Cortex of kidney (tissue), 1 donor: ENCODE data around the gene KCNIP4.

Experiments
- DNase-seq: peaks from one replicate; lab custom pipeline; 2025; lab: John Stamatoyannopoulos, UW

KCNIP4 gene

GRCh38 chr4:20954541-20954940 is 994.0 kb downstream of the KCNIP4 start:
- no peak for DNase-seq

GRCh38 chr4:20944961-20945360 is 1003.6 kb downstream of the KCNIP4 start:
- no peak for DNase-seq

GRCh38 chr4:20944451-20944850 is 1004.1 kb downstream of the KCNIP4 start:
- DNase-seq, result no peak

GRCh38 chr4:20938204-20938603 is 1010.4 kb downstream of the KCNIP4 start:
- DNase-seq, result no peak

- no peak for DNase-seq
Measured at GRCh38 chr4:20926529-20926928, 1022.0 kb downstream of the KCNIP4 start.

- DNase-seq, result no peak
Measured at GRCh38 chr4:20925176-20925575, 1023.4 kb downstream of the KCNIP4 start.

- DNase-seq, result no peak
Measured at GRCh38 chr4:20922962-20923361, 1025.6 kb downstream of the KCNIP4 start.

- no peak for DNase-seq
Measured at GRCh38 chr4:20916106-20916505, 1032.5 kb downstream of the KCNIP4 start.

GRCh38 chr4:20904966-20905365 is 1043.6 kb downstream of the KCNIP4 start:
- DNase-seq, result no peak

GRCh38 chr4:20901851-20902250 is 1046.7 kb downstream of the KCNIP4 start:
- DNase-seq, result no peak

GRCh38 chr4:20899591-20899990 is 1049.0 kb downstream of the KCNIP4 start:
- no peak for DNase-seq

- no peak for DNase-seq
Measured at GRCh38 chr4:20895988-20896387, 1052.6 kb downstream of the KCNIP4 start.

- no peak for DNase-seq
Measured at GRCh38 chr4:20895208-20895607, 1053.4 kb downstream of the KCNIP4 start.

- DNase-seq, result no peak
Measured at GRCh38 chr4:20890761-20891160, 1057.8 kb downstream of the KCNIP4 start.

- no peak for DNase-seq
Measured at GRCh38 chr4:20889901-20890300, 1058.7 kb downstream of the KCNIP4 start.

- no peak for DNase-seq
Measured at GRCh38 chr4:20883677-20884076, 1064.9 kb downstream of the KCNIP4 start.

GRCh38 chr4:20883231-20883630 is 1065.3 kb downstream of the KCNIP4 start:
- no peak for DNase-seq

GRCh38 chr4:20882500-20882899 is 1066.1 kb downstream of the KCNIP4 start:
- DNase-seq, result no peak

- DNase-seq, result no peak
Measured at GRCh38 chr4:20881658-20882057, 1066.9 kb downstream of the KCNIP4 start.

- DNase-seq, result no peak
Measured at GRCh38 chr4:20878806-20879205, 1069.8 kb downstream of the KCNIP4 start.

GRCh38 chr4:20870436-20870835 is 1078.1 kb downstream of the KCNIP4 start:
- no peak for DNase-seq

GRCh38 chr4:20868108-20868507 is 1080.5 kb downstream of the KCNIP4 start:
- no peak for DNase-seq

GRCh38 chr4:20860878-20861277 is 1087.7 kb downstream of the KCNIP4 start:
- DNase-seq, result no peak

GRCh38 chr4:20859097-20859781 is 1089.3 kb downstream of the KCNIP4 start:
- DNase-seq, result no peak
